HCT116 (cell line): Measurements from ENCODE around the gene PTPN7. TPM values are rescaled to one million over a fixed set of nuclear protein-coding genes. Genes with fewer than 3 reads are reported as not detected.

ENCODE experiments used
- ATAC-seq: fragments of 200-7000 bp; cut with Tn5 transposase; 2 replicates; pipeline ENCODE4 v1.9.1; 2020; ENCODE audit warnings: mild to moderate bottlenecking, moderate library complexity
- BruUV-seq: library from RNA; stranded (reverse); fragments of 400-500 nt; replicated peaks from 2 replicates; lab custom pipeline; 2021; lab: Mats Ljungman, UMichigan
- CTCF ChIA-PET: fragments of 300-600 bp; sonication (Branson Sonifier 250); formaldehyde crosslinking; loops from one replicate; lab custom pipeline; 2021; ENCODE audit warnings: antibody characterized with exemption; lab: Charles Lee
- POLR2A ChIA-PET: fragments of 300-600, 350-600 bp; sonication (Branson Sonifier 250); formaldehyde crosslinking; loops from one replicate; lab custom pipeline; 2021; ENCODE audit warnings: antibody characterized with exemption; lab: Charles Lee
- RAD21 ChIA-PET, 2 experiments: fragments of 300-600 bp; sonication (Branson Sonifier 250); formaldehyde crosslinking; loops; one replicate each; lab custom pipeline; 2023; ENCODE audit warnings: low total read pairs in 2 of 2; ENCODE audit not compliant: uncharacterized antibody in 2 of 2, unreplicated experiment in 2 of 2, low non-redundant PET in 1 of 2; lab: Charles Lee
- DNase-seq: peaks from one replicate; pipeline ENCODE4 v3.0.0-alpha.2; 2010; ENCODE audit warnings: low read depth, low spot score
- H2AFZ ChIP-seq: fragments of 200-600 bp; shearing (Covaris generic), sonication (generic); 2 replicates; pipeline ENCODE4 v1.6.1; 2017; ENCODE audit warnings: low read depth, mixed run types, mixed read lengths, antibody characterized with exemption, low read length; ENCODE audit not compliant: poor library complexity, severe bottlenecking
- H3K27ac ChIP-seq: 2 replicates; pipeline ENCODE4 v1.5.1; 2012; ENCODE audit warnings: low read depth, low read length
- H3K27me3 ChIP-seq: fragments of 200-600 bp; sonication (generic); 2 replicates; pipeline ENCODE4 v1.6.1; 2016; ENCODE audit warnings: mixed run types, low read length, mixed read lengths; ENCODE audit not compliant: insufficient read depth
- H3K36me3 ChIP-seq, 2 experiments: fragments of 200-500 bp in 1 of 2; fragments of 200-600 bp in 1 of 2; sonication (Bioruptor generic) in 1 of 2; sonication (generic) in 1 of 2; 2 replicates each; pipeline versions ENCODE4 v1.5.1 to v1.6.1; 2014 to 2016; ENCODE audit warnings: low read length in 2 of 2, inconsistent platforms in 1 of 2, mixed read lengths in 1 of 2, mixed run types in 1 of 2; ENCODE audit not compliant: insufficient read depth in 2 of 2, control insufficient read depth in 1 of 2
- H3K4me1 ChIP-seq, 2 experiments: fragments of 200-600 bp in 1 of 2; sonication (generic) in 1 of 2; 2 replicates each; pipeline versions ENCODE4 v1.5.1 to v1.6.1; 2012 to 2017; ENCODE audit warnings: low read length in 2 of 2, inconsistent platforms in 1 of 2, mild to moderate bottlenecking in 1 of 2, mixed read lengths in 1 of 2, mixed run types in 1 of 2, moderate library complexity in 1 of 2; ENCODE audit not compliant: insufficient read depth in 2 of 2, control insufficient read depth in 1 of 2
- H3K4me2 ChIP-seq: fragments of 200-600 bp; sonication (generic); 2 replicates; pipeline ENCODE4 v1.6.1; 2017; ENCODE audit warnings: mixed run types, low read length, mixed read lengths
- H3K4me3 ChIP-seq, 2 experiments: fragments of 200-600 bp in 1 of 2; sonication (generic) in 1 of 2; replicated peaks in 1 of 2; 2 replicates each; pipeline ENCODE4 v1.5.1; 2011 to 2016; ENCODE audit warnings: low read length in 2 of 2, control low read depth in 1 of 2, low read depth in 1 of 2, mild to moderate bottlenecking in 1 of 2, mixed read lengths in 1 of 2, mixed run types in 1 of 2
- H3K79me2 ChIP-seq: fragments of 200-600 bp; sonication (generic); 2 replicates; pipeline ENCODE4 v1.6.1; 2017; ENCODE audit warnings: mild to moderate bottlenecking, mixed run types, low read length, moderate library complexity, mixed read lengths; ENCODE audit not compliant: insufficient read depth
- H3K9ac ChIP-seq: fragments of 200-600 bp; sonication (generic); 2 replicates; pipeline ENCODE4 v1.6.1; 2016; ENCODE audit warnings: low read length, mixed read lengths
- H3K9me2 ChIP-seq: fragments of 200-600 bp; sonication (generic), shearing (Covaris generic); 2 replicates; pipeline ENCODE4 v1.6.1; 2017; ENCODE audit warnings: mixed run types, mild to moderate bottlenecking, moderate library complexity; ENCODE audit not compliant: insufficient read depth
- H3K9me3 ChIP-seq, 2 experiments: fragments of 200-500 bp in 1 of 2; fragments of 200-600 bp in 1 of 2; sonication (Bioruptor generic) in 1 of 2; sonication (generic) in 1 of 2; 2 replicates each; pipeline ENCODE4 v1.6.1; 2014 to 2017; ENCODE audit warnings: low read length in 2 of 2, mixed read lengths in 2 of 2, inconsistent platforms in 1 of 2, low read depth in 1 of 2, mild to moderate bottlenecking in 1 of 2, mixed run types in 1 of 2, moderate library complexity in 1 of 2; ENCODE audit not compliant: control insufficient read depth in 1 of 2, insufficient read depth in 1 of 2
- H4K20me1 ChIP-seq: fragments of 200-600 bp; sonication (generic), shearing (Covaris generic); 2 replicates; pipeline ENCODE4 v1.6.1; 2017; ENCODE audit warnings: mixed run types, mild to moderate bottlenecking, moderate library complexity; ENCODE audit not compliant: insufficient read depth
- CBX3 ChIP-seq: IDR thresholded peaks from 2 replicates; pipeline ENCODE4 v1.6.1; 2012; ENCODE audit warnings: low read depth
- CEBPB ChIP-seq: IDR thresholded peaks from 2 replicates; pipeline ENCODE4 v1.6.1; 2012; ENCODE audit warnings: low read depth
- EGR1 ChIP-seq: IDR thresholded peaks from 2 replicates; pipeline ENCODE4 v1.6.1; 2012; ENCODE audit warnings: low read depth
- ELF1 ChIP-seq: IDR thresholded peaks from 2 replicates; pipeline ENCODE4 v1.6.1; 2012; ENCODE audit warnings: low read depth, borderline replicate concordance
- JUND ChIP-seq: IDR thresholded peaks from 2 replicates; pipeline ENCODE4 v1.6.1; 2012
- POLR2A ChIP-seq: IDR thresholded peaks from 2 replicates; pipeline ENCODE4 v1.7.0; 2011; ENCODE audit warnings: borderline replicate concordance; ENCODE audit not compliant: insufficient read depth, insufficient read length; ENCODE audit errors: extremely low read depth
- POLR2AphosphoS5 ChIP-seq: IDR thresholded peaks from 2 replicates; pipeline ENCODE4 v1.6.1; 2011; ENCODE audit warnings: mild to moderate bottlenecking, low read depth, low read length, moderate library complexity
- SIN3A ChIP-seq: IDR thresholded peaks from 2 replicates; pipeline ENCODE4 v1.6.1; 2012; ENCODE audit warnings: low read depth
- SP1 ChIP-seq: IDR thresholded peaks from 2 replicates; pipeline ENCODE4 v1.6.1; 2012; ENCODE audit warnings: low read depth
- TCF7L2 ChIP-seq: IDR thresholded peaks from 2 replicates; pipeline ENCODE4 v1.7.0; 2011; ENCODE audit warnings: borderline replicate concordance, inconsistent platforms; ENCODE audit not compliant: insufficient read depth, insufficient read length; ENCODE audit errors: extremely low read depth
- ZNF274 ChIP-seq: fragments of 200-500 bp; sonication (Bioruptor generic); IDR thresholded peaks from 2 replicates; pipeline ENCODE4 v1.6.1; 2014; ENCODE audit warnings: mild to moderate bottlenecking, low read depth, low read length, inconsistent platforms
- intact Hi-C: fragments of 100-400 bp; cut with micrococcal nuclease; formaldehyde crosslinking; loops from 2 replicates; pipeline ENCODE4 v1.10.0; 2022
- total RNA-seq: library from RNA; stranded (reverse); gene quantifications from one replicate; pipeline ENCODE4 v1.2.1, GENCODE V29; 2021; ENCODE audit not compliant: unreplicated experiment
- TF ChIP-seq, protein P1 (sequence below): IDR thresholded peaks from 2 replicates; pipeline ENCODE4 v1.6.1; 2012
- TF ChIP-seq, protein P2 (sequence below): IDR thresholded peaks from 2 replicates; pipeline ENCODE4 v1.6.1; 2012

PTPN7 gene
- total RNA-seq, 1 experiment from 2014 or later: 0.76 TPM

DNA sequence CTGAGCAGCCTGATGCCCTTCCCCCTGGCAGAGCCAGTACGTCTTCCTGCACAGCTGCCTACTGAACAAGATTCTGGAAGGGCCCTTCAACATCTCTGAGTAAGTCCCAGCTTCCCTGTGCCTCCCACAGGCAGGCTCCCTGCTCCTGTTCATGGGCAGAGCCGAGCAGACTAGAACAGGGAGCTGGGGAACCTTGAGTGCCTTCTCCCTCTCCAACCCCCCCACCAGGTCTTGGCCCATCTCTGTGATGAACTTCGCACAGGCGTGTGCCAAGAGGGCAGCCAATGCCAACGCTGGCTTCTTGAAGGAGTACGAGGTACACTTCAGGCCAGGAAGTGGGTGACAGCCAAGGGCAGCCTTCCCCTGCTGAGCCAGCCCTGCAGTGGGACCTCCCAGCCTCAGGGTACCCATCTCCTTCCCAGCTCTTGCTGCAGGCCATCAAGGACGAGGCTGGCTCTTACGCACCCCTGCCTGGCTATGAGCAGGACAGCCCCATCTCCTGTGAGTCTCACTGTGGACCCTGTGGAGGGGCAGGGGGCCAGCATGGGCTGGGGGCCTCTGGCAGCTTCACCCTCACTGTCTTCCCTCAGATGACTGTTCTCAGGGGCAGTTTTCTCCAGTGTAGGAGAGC, 26.8 kb upstream of the PTPN7 start:
- H3K9ac ChIP-seq: no peak overlapping the region
- TF ChIP-seq ELF1 (no peak), CBX3 (no peak), TCF7L2 (no peak), ZNF274 (no peak), CEBPB (no peak), EGR1 (no peak), JUND (no peak), POLR2AphosphoS5 (no peak), SIN3A (no peak), POLR2A (no peak), SP1 (no peak)
- TF ChIP-seq, protein P1, sequence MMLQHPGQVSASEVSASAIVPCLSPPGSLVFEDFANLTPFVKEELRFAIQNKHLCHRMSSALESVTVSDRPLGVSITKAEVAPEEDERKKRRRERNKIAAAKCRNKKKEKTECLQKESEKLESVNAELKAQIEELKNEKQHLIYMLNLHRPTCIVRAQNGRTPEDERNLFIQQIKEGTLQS: no peak
- TF ChIP-seq, protein P2, sequence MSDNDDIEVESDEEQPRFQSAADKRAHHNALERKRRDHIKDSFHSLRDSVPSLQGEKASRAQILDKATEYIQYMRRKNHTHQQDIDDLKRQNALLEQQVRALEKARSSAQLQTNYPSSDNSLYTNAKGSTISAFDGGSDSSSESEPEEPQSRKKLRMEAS: no peak
- H2AFZ ChIP-seq: no peak overlapping the region
- intact Hi-C loops: loop anchor here (10.0 kb wide), 1 partner anchor 438 kb away; no protein-coding TSS in a partner anchor
- no peaks in the 10 kb centered on the region for H4K20me1 ChIP-seq
- DNase-seq: no peak
- H3K9me3 ChIP-seq: no peaks in the 10 kb centered on the region
- H3K4me3 ChIP-seq: no peak overlapping the region
- no peaks in the 10 kb centered on the region for H3K36me3 ChIP-seq
- no peaks in the 10 kb centered on the region for H3K27me3 ChIP-seq
- H3K27ac ChIP-seq: no peak overlapping the region
- no peaks in the 10 kb centered on the region for H3K9me2 ChIP-seq
- CTCF ChIA-PET: interaction anchor here (1.5 to 3.1 kb wide), 3 partner anchors 13 to 533 kb away, joined by 4 to 10 read pairs (median 9); no protein-coding TSS in a partner anchor
- ATAC-seq: no peak
- RAD21 ChIA-PET: no interaction called here
- H3K4me1 ChIP-seq: peaks cover 0 to 11% of the 10 kb centered on the region in 2 experiments; a peak in 3 of 4 replicates
- POLR2A ChIA-PET: no interaction called here
- no peak overlapping the region for H3K4me2 ChIP-seq
- H3K79me2 ChIP-seq: no peaks in the 10 kb centered on the region
- no TSS peak for BruUV-seq
